OCI-LY3 (cell line): Measurements from ENCODE around the gene KPNA4.
"Not testable (repeated sequence)": the region's sequence is repeated elsewhere in the genome, so short reads cannot be mapped to it uniquely, and the experiment has no call there.

Experiments used
- CTCF ChIP-seq: fragments of 200-600, 300-600 bp; sonication (generic); IDR thresholded peaks from 2 replicates; pipeline ENCODE4 v1.5.1; 2014; ENCODE audit warnings: antibody characterized with exemption, low read length, low read depth
- EZH2phosphoT487 ChIP-seq: fragments of 200-600 bp; shearing (Covaris generic); IDR thresholded peaks from 2 replicates; pipeline ENCODE4 v1.6.1; 2018; ENCODE audit warnings: antibody characterized with exemption, mixed run types, low read depth

- TF ChIP-seq CTCF, EZH2phosphoT487: not testable (repeated sequence)
Observed at GRCh38 chr3:160516391-160516790, 49.0 kb downstream of the KPNA4 start.
